Neuronal stem cell (in vitro differentiated cells): ENCODE results near the gene PREPL.

Experiments
- DNase-seq: peaks from one replicate; pipeline ENCODE4 v3.0.0-alpha.2; 2013; ENCODE audit warnings: low spot score
- H2AFZ ChIP-seq: one replicate; pipeline ENCODE4 v1.6.1; 2013; ENCODE audit warnings: mild to moderate bottlenecking, low read length, inconsistent platforms
- H2AK5ac ChIP-seq: 2 replicates; pipeline ENCODE4 v1.6.1; 2013; ENCODE audit warnings: low read depth, mild to moderate bottlenecking, inconsistent platforms, low read length, moderate library complexity, mixed read lengths
- H2BK120ac ChIP-seq: 2 replicates; pipeline ENCODE4 v1.6.1; 2013; ENCODE audit warnings: low read depth, mild to moderate bottlenecking, inconsistent platforms, low read length, moderate library complexity, mixed read lengths
- H2BK12ac ChIP-seq: one replicate; pipeline ENCODE4 v1.6.1; 2013; ENCODE audit warnings: low read length, inconsistent platforms
- H2BK15ac ChIP-seq: 2 replicates; pipeline ENCODE4 v1.6.1; 2013; ENCODE audit warnings: mild to moderate bottlenecking, low read length, inconsistent platforms, mixed read lengths
- H2BK5ac ChIP-seq: one replicate; pipeline ENCODE4 v1.6.1; 2013; ENCODE audit warnings: inconsistent platforms, mild to moderate bottlenecking, low read length, moderate library complexity
- H3K14ac ChIP-seq: one replicate; pipeline ENCODE4 v1.6.1; 2013; ENCODE audit warnings: low read length, inconsistent platforms
- H3K18ac ChIP-seq: 2 replicates; pipeline ENCODE4 v1.6.1; 2013; ENCODE audit warnings: low read length, inconsistent platforms
- H3K23ac ChIP-seq: 2 replicates; pipeline ENCODE4 v1.6.1; 2013; ENCODE audit warnings: low read depth, mild to moderate bottlenecking, mixed read lengths, low read length, inconsistent platforms; ENCODE audit not compliant: poor library complexity
- H3K27ac ChIP-seq: replicated peaks from 3 replicates; pipeline ENCODE4 v1.5.1; 2013; ENCODE audit warnings: low read length, inconsistent platforms
- H3K27me3 ChIP-seq, 3 experiments: 2 replicates each; pipeline ENCODE4 v1.6.1; 2013; ENCODE audit warnings: low read length in 3 of 3, mild to moderate bottlenecking in 2 of 3, inconsistent platforms in 1 of 3, low read depth in 1 of 3, mixed read lengths in 1 of 3, moderate library complexity in 1 of 3; ENCODE audit not compliant: control insufficient read depth in 3 of 3, insufficient read depth in 3 of 3
- H3K36me3 ChIP-seq, 2 donors: replicated peaks in 1 of 2; 2 replicates each; pipeline ENCODE4 v1.6.1; 2013; ENCODE audit warnings: low read length in 2 of 2; ENCODE audit not compliant: control insufficient read depth in 2 of 2, insufficient read depth in 2 of 2
- H3K4ac ChIP-seq: 2 replicates; pipeline ENCODE4 v1.6.1; 2013; ENCODE audit warnings: inconsistent platforms, mild to moderate bottlenecking, low read length, moderate library complexity
- H3K4me1 ChIP-seq, 2 donors: 1 replicate in 1 of 2; 2 replicates in 1 of 2; pipeline ENCODE4 v1.6.1; 2013; ENCODE audit warnings: low read length in 2 of 2, low read depth in 1 of 2; ENCODE audit not compliant: control insufficient read depth in 2 of 2, insufficient read depth in 1 of 2
- H3K4me2 ChIP-seq: one replicate; pipeline ENCODE4 v1.6.1; 2013; ENCODE audit warnings: mild to moderate bottlenecking, low read length, inconsistent platforms; ENCODE audit not compliant: insufficient read depth, poor library complexity, severe bottlenecking
- H3K4me3 ChIP-seq, 2 donors: 2 replicates each; pipeline ENCODE4 v1.5.1; 2013; ENCODE audit warnings: low read length in 2 of 2, mild to moderate bottlenecking in 2 of 2, inconsistent platforms in 1 of 2, moderate library complexity in 1 of 2
- H3K79me1 ChIP-seq: one replicate; pipeline ENCODE4 v1.6.1; 2013; ENCODE audit warnings: low read depth, mild to moderate bottlenecking, inconsistent platforms, low read length, moderate library complexity
- H3K9ac ChIP-seq: one replicate; pipeline ENCODE4 v1.6.1; 2013; ENCODE audit warnings: mild to moderate bottlenecking, low read depth, low read length, inconsistent platforms; ENCODE audit not compliant: poor library complexity
- H3K9me3 ChIP-seq, 2 donors: replicated peaks in 1 of 2; 2 replicates each; pipeline versions ENCODE3 to v1.6.1; 2013; ENCODE audit warnings: low read length in 2 of 2, mild to moderate bottlenecking in 2 of 2, inconsistent platforms in 1 of 2, low read depth in 1 of 2, mixed read lengths in 1 of 2, moderate library complexity in 1 of 2; ENCODE audit not compliant: control insufficient read depth in 2 of 2, insufficient read depth in 1 of 2
- H4K8ac ChIP-seq: one replicate; pipeline ENCODE4 v1.6.1; 2013; ENCODE audit warnings: low read depth, mild to moderate bottlenecking, inconsistent platforms, low read length, moderate library complexity
- H4K91ac ChIP-seq: one replicate; pipeline ENCODE4 v1.6.1; 2013; ENCODE audit warnings: low read length, low read depth, mild to moderate bottlenecking, inconsistent platforms; ENCODE audit not compliant: poor library complexity
- whole genome bisulfite sequencing, 2 donors: extraction: QIAGEN DNeasy Blood & Tissue Kit; methylation state at CpG; one replicate each; pipeline ENCODE4 v1.1.7; 2013; ENCODE audit warnings: missing lambda C conversion rate in 2 of 2, mixed read lengths in 1 of 2; ENCODE audit not compliant: insufficient read length in 2 of 2, insufficient replicate concordance in 1 of 2; ENCODE audit errors: extremely low coverage in 2 of 2; 5-methylcytosine and 5-hydroxymethylcytosine counted together

Gene PREPL

DNA sequence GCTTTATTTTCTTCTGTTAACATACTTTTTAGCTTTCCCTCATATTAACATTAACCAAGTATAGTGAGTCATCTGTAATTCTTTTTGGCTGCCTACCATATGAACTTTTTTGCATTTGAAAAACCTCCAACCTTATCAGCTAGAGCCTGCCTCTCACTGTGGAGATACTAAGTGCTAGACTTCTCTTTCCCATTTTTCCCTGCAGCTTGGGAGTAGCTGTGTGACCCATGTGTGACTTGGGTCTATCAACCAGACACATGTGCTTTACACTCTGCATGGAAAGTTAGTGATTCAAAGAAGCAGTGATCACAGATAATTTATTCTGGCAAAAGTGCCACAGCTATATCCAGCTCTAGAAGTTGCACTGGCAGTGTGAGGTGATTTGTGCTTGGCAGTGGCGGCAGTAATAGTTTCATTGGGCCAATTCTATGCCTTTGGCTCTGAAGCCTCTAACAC lies 36.3 kb downstream of the PREPL start:
- no peak overlapping the region for H4K8ac ChIP-seq
- H2AK5ac ChIP-seq, result no peak overlapping the region
- H2BK12ac ChIP-seq, result no peak overlapping the region
- no peak overlapping the region for H2BK120ac ChIP-seq
- H3K23ac ChIP-seq, result no peak overlapping the region
- H2BK15ac ChIP-seq, result no peak overlapping the region
- no peak overlapping the region for H3K14ac ChIP-seq
- H3K4me3 ChIP-seq, result no peak overlapping the region
- peaks cover 15 to 98% of the 10 kb centered on the region in 2 donors for H3K36me3 ChIP-seq
- no peak overlapping the region for H3K18ac ChIP-seq
- H2BK5ac ChIP-seq, result no peak overlapping the region
- no peaks in the 10 kb centered on the region for H3K27me3 ChIP-seq
- H3K27ac ChIP-seq, result no peak overlapping the region
- DNase-seq, result no peak
- H3K4me1 ChIP-seq, result no peaks in the 10 kb centered on the region
- H3K9me3 ChIP-seq, result no peaks in the 10 kb centered on the region
- H2AFZ ChIP-seq, result no peak overlapping the region
- H3K4ac ChIP-seq, result no peak overlapping the region
- WGBS, 2 donors, result no CpG with 5 or more reads among the region's 1 CpG
- no peak overlapping the region for H4K91ac ChIP-seq
- peaks cover 2% of the 10 kb centered on the region for H3K79me1 ChIP-seq
- no peak overlapping the region for H3K9ac ChIP-seq
- no peak overlapping the region for H3K4me2 ChIP-seq

DNA sequence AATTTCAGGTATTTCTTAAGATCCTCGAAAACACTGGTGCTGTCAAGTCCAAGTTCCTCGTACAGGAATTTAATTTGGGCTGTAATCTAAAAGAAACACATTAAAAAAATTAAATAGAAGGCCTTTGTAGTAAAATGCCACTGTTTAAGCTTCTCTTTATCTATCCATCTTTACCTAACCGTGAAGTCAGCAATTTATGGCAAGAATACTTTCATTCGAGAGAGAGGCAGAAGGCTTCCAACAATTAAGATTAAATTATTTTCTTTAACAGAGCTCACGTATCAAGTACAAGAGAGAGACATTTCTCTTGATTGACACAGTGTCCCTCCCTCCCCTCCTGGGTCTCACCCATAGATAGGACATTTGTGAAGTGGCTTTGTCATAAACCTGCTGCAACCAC lies 39.9 kb downstream of the PREPL start:
- no peak for DNase-seq
- H2BK15ac ChIP-seq, result no peak overlapping the region
- H2BK12ac ChIP-seq, result no peak overlapping the region
- no peak overlapping the region for H3K27ac ChIP-seq
- H3K23ac ChIP-seq, result no peak overlapping the region
- no peak overlapping the region for H2BK120ac ChIP-seq
- no peak overlapping the region for H2AK5ac ChIP-seq
- peaks cover 2% of the 10 kb centered on the region for H3K79me1 ChIP-seq
- H3K18ac ChIP-seq, result no peak overlapping the region
- no peak overlapping the region for H3K4me2 ChIP-seq
- H3K9ac ChIP-seq, result no peak overlapping the region
- WGBS, 2 donors, result no CpG with 5 or more reads among the region's 5 CpGs
- H3K4me1 ChIP-seq, result no peaks in the 10 kb centered on the region
- no peaks in the 10 kb centered on the region for H3K9me3 ChIP-seq
- no peak overlapping the region for H3K14ac ChIP-seq
- H4K91ac ChIP-seq, result no peak overlapping the region
- H3K36me3 ChIP-seq, result peaks cover 13 to 99% of the 10 kb centered on the region in 2 donors
- H2BK5ac ChIP-seq, result no peak overlapping the region
- H3K4me3 ChIP-seq, result no peak overlapping the region
- H2AFZ ChIP-seq, result no peak overlapping the region
- H4K8ac ChIP-seq, result no peak overlapping the region
- H3K27me3 ChIP-seq, result no peaks in the 10 kb centered on the region
- H3K4ac ChIP-seq, result no peak overlapping the region

DNA sequence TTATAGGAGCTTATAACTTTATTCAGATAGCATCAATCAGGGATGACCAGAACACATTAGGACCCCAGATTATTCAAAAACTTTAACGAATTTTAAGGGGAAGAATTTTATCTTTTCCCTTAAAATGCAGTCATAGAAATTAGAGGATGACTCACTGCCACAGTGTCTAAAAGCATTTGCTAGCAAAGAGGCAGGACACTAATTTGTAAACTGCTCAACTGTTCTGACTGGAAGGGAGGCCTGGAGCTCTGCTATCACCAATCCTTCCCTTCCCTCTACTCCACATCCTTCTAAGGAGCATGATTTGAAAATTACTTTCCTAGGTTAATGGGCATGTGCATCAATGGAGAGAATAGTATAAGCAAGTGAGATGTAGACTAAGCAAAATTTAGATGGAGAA lies 40.5 kb downstream of the PREPL start:
- Histone ChIP-seq H4K91ac (no peak overlapping the region), H3K4me3 (no peak overlapping the region), H2BK5ac (no peak overlapping the region), H2AK5ac (no peak overlapping the region), H3K79me1 (peaks cover 2% of the 10 kb centered on the region), H3K18ac (no peak overlapping the region), H2BK12ac (no peak overlapping the region), H3K4me1 (peaks cover 0 to 1% of the 10 kb centered on the region in 2 donors), H3K4ac (no peak overlapping the region), H3K36me3 (peaks cover 13 to 99% of the 10 kb centered on the region in 2 donors), H3K23ac (no peak overlapping the region), H2AFZ (no peak overlapping the region), H3K14ac (no peak overlapping the region), H3K9me3 (no peaks in the 10 kb centered on the region), H3K27me3 (no peaks in the 10 kb centered on the region), H3K4me2 (no peak overlapping the region), H4K8ac (no peak overlapping the region), H3K27ac (no peak overlapping the region), H2BK15ac (no peak overlapping the region), H2BK120ac (no peak overlapping the region), H3K9ac (no peak overlapping the region)
- DNase-seq, result no peak
- no CpG with 5 or more reads among the region's 1 CpG for WGBS, 2 donors

DNA sequence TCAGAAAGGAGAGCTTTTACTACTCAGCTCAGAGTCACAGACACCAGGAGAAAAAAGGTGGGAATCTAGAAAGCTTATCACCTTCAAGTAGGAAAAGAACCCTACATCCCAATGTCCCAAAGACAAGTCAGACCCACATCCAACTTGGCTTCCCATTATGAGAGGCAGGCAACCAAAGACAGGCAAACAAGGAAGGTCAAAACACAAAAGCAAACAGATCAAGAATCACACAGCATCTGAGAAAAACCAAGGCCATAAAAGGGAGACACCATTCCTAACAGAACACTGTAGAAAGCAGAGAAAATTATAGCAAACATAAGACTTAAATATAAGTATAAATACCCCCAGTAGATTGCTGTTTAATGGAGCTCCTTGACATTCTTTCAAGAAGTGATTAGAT lies 45.3 kb downstream of the PREPL start:
- Histone ChIP-seq H3K36me3 (peaks cover 12 to 98% of the 10 kb centered on the region in 2 donors), H2BK5ac (no peak overlapping the region), H3K9me3 (peaks cover 0 to 11% of the 10 kb centered on the region in 2 donors), H3K4ac (no peak overlapping the region), H3K9ac (no peak overlapping the region), H3K4me2 (no peak overlapping the region), H3K4me3 (no peak overlapping the region), H3K23ac (no peak overlapping the region), H3K4me1 (peaks cover 0 to 2% of the 10 kb centered on the region in 2 donors), H3K79me1 (no peaks in the 10 kb centered on the region), H3K27me3 (no peaks in the 10 kb centered on the region), H2AFZ (no peak overlapping the region), H2BK120ac (no peak overlapping the region), H2AK5ac (no peak overlapping the region), H2BK15ac (no peak overlapping the region), H4K91ac (no peak overlapping the region), H3K18ac (no peak overlapping the region), H3K14ac (no peak overlapping the region), H4K8ac (no peak overlapping the region), H3K27ac (no peak overlapping the region), H2BK12ac (no peak overlapping the region)
- no peak for DNase-seq
